22Rv1 (cell line): ENCODE measurements around the gene SEMA6A.

Experiments used
- H3K27ac ChIP-seq: fragments of 450-650 bp; 2 replicates; pipeline ENCODE4 v1.5.1; 2017
- CTCF ChIP-seq: fragments of 450-650 bp; IDR thresholded peaks from 2 replicates; pipeline ENCODE4 v1.5.1; 2017; ENCODE audit warnings: mild to moderate bottlenecking
- ZFX ChIP-seq: fragments of 450-650 bp; IDR thresholded peaks from 2 replicates; pipeline ENCODE4 v1.6.1; 2017; ENCODE audit warnings: antibody characterized with exemption, borderline replicate concordance

Gene SEMA6A

GRCh38 chr5:116488356-116489041 is 86.1 kb downstream of the SEMA6A start:
- peak overlapping the region; percentile 9; the same call in 1 of the 2 replicates for H3K27ac ChIP-seq
- TF ChIP-seq ZFX = no peak
- no peak for TF ChIP-seq CTCF

GRCh38 chr5:116487045-116487444 is 87.6 kb downstream of the SEMA6A start:
- TF ChIP-seq CTCF (no peak), ZFX (no peak)
- H3K27ac ChIP-seq = no peak overlapping the region

GRCh38 chr5:116486588-116486987 is 88.0 kb downstream of the SEMA6A start:
- H3K27ac ChIP-seq = no peak overlapping the region
- TF ChIP-seq CTCF (no peak), ZFX (no peak)

- no peak overlapping the region for H3K27ac ChIP-seq
- TF ChIP-seq CTCF (no peak), ZFX (no peak)
Measured at GRCh38 chr5:116484645-116485044, 90.0 kb downstream of the SEMA6A start.

GRCh38 chr5:116482394-116482793 is 92.2 kb downstream of the SEMA6A start:
- no peak overlapping the region for H3K27ac ChIP-seq
- TF ChIP-seq CTCF (no peak), ZFX (no peak)

GRCh38 chr5:116480894-116481510 is 93.6 kb downstream of the SEMA6A start:
- TF ChIP-seq ZFX = no peak
- H3K27ac ChIP-seq = no peak overlapping the region; the same call in 1 of the 2 replicates

- H3K27ac ChIP-seq = no peak overlapping the region
- TF ChIP-seq CTCF = no peak
- TF ChIP-seq ZFX = no peak
Measured at GRCh38 chr5:116479776-116480675, 94.6 kb downstream of the SEMA6A start.
